Measurements from ENCODE around the gene PLA2G4E.

The PLA2G4E gene

GRCh38 chr15:41951571-41951970 lies 69.3 kb downstream of the PLA2G4E start:
- no peak for DNase-seq

GRCh38 chr15:41950489-41950888 lies 70.4 kb downstream of the PLA2G4E start:
- DNase-seq, result no peak

- no peak for DNase-seq
These were observed 70.7 kb downstream of the PLA2G4E start for GRCh38 chr15:41950127-41950483.

GRCh38 chr15:41949401-41950126 lies 71.3 kb downstream of the PLA2G4E start:
- no peak for DNase-seq

GRCh38 chr15:41948490-41948889 lies 72.4 kb downstream of the PLA2G4E start:
- DNase-seq, result no peak

GRCh38 chr15:41946970-41947369 lies 73.9 kb downstream of the PLA2G4E start:
- no peak for DNase-seq

GRCh38 chr15:41945731-41946130 lies 75.1 kb downstream of the PLA2G4E start:
- no peak for DNase-seq

GRCh38 chr15:41945221-41945620 lies 75.6 kb downstream of the PLA2G4E start:
- no peak for DNase-seq

- no peak for DNase-seq
These were observed 76.4 kb downstream of the PLA2G4E start for GRCh38 chr15:41944313-41944940.

GRCh38 chr15:41943543-41944312 lies 77.1 kb downstream of the PLA2G4E start:
- no peak for DNase-seq

- DNase-seq, result no peak
These were observed 78.0 kb downstream of the PLA2G4E start for GRCh38 chr15:41942886-41943285.

- DNase-seq, result no peak
These were observed 79.0 kb downstream of the PLA2G4E start for GRCh38 chr15:41941644-41942415.

GRCh38 chr15:41940441-41940857 lies 80.4 kb downstream of the PLA2G4E start:
- peak; percentile 79 for DNase-seq

- no peak for DNase-seq
These were observed 80.9 kb downstream of the PLA2G4E start for GRCh38 chr15:41939986-41940385.

GRCh38 chr15:41937568-41937923 lies 83.3 kb downstream of the PLA2G4E start:
- no peak for DNase-seq

GRCh38 chr15:41936649-41937567 lies 83.9 kb downstream of the PLA2G4E start:
- no peak for DNase-seq

GRCh38 chr15:41936155-41936554 lies 84.7 kb downstream of the PLA2G4E start:
- no peak for DNase-seq

GRCh38 chr15:41935566-41936020 lies 85.2 kb downstream of the PLA2G4E start:
- DNase-seq, result no peak

- DNase-seq, result no peak
These were observed 86.0 kb downstream of the PLA2G4E start for GRCh38 chr15:41934843-41935242.

GRCh38 chr15:41933771-41934170 lies 87.1 kb downstream of the PLA2G4E start:
- no peak for DNase-seq

- DNase-seq, result no peak
These were observed 87.5 kb downstream of the PLA2G4E start for GRCh38 chr15:41933326-41933725.
